HPDE6-E6E7 (cell line): ENCODE results near the gene MEN1.

Experiments used
- DNase-seq: peaks from one replicate; pipeline ENCODE4 v3.0.0; 2011; ENCODE audit warnings: missing footprints; ENCODE audit errors: extremely low spot score

Gene MEN1

DNA sequence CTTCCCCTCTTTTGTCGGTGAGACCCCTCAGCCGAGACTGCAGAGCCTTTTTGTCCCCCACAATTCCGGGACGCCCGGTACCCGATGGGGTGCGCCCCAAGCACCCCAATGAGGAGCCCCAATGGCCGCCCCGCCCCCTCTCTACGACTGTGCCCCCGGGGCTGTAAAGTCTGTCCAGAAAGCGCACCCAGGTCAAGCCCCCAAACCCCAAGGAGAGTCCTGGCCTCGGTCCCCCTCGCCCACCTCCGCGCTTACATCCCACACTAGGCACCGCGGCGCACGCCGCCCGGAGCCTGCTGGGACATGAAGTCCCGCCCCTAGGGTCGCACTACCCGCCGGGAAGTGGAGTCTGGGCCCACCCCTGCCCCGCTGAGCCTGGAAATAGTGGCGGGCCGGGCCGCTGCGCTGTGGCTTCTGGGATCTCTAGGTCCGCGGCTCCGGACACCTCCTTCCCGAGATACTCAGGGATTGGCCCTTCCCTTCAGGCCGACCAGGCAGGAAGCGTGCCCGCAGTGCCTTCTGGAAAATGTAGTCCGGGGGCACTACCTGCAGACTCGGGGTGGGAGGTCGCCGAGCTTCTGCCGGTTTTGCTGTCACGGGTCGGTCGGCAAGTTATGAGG is at the start of gene MEN1:
MEN1 (minus strand) TSS at position 281 of the 620 bp plus-strand sequence. CDS start 442 bp downstream, outside the sequence.
- peak; percentile 96 for DNase-seq

- DNase-seq: no peak
These were observed 49.4 kb upstream of the MEN1 start for GRCh38 chr11:64859542-64860414.

DNA sequence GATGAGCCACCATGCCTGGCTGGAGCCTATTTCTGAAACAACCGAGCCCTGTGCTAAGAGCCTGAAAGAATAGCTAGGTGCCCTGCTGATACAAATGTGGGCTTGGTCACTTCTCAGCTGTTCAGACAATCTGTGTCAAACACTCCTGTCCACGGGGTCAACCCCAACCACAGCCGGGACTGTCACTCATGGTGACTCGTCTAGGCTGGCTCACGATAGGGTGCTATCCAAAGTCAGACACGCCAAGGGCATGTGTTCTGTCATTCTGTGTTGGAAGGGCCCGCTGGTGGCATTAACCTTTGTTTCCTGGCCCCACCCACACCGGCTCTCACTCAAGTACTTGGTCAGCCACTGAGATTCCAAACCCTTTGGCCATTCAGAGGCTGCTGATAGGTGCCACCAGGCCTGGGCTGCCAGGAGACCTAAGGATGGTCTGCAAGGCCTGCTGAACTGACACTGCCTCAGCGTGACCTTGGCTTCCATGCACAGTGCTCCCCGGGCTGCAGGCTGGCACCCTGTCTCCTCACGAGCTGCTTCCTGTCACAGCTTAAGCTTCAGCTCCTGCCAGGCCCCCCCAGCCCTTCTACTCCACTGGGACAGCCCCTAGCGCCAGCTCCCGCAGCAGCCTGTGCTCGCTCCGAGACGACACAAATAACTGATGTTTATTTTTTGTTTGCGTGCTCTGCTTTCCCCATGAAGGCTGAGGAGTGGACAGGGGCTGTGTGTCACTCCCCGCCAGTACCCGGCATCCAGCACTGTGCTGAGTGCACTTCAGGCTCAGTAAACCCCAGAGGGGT is 48.3 kb upstream of the MEN1 start:
- DNase-seq: no peak

- DNase-seq: no peak
These were observed 47.1 kb upstream of the MEN1 start for GRCh38 chr11:64857485-64857884.

DNA sequence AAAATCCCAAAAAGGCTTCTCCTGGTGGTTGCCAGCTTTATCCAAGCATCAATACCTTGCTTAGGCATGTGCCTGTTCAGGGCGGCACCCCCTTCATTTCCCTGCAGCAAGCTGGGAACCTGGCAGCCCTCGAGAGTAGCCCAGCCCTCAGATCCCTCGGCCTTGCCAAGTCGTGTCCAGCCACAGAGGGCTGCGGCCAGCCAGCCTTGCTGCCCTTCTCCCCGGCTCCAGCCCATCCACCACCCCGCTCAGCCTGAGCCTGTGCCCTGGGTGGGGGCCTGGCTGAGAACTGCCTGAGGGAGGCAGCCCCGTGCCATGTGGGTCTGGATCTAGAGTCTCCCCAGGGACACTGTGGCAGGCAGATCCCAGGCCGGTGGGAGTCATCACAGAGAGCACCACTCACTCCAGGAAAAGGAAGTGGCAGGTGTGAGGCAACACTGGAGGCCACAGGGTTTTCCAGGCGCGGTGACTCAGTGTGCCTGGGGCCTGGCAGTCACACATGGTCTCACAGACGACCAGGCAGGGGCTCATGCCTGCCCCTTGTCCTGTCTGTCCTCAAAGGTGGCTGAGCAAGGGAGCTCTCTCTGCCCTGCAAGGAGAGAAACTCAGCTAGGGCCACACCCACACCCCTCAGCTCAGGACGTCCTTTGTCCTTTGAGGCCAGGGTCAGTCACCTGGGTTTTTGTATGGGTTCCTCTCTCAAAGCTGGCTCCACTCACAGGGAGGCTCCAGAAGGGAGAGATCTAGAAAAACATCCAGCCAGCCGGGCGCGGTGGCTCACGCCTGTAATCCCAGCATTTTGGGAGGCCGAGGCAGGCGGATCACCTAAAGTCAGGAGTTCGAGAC is 46.3 kb upstream of the MEN1 start:
- DNase-seq: peak; percentile 95

- no peak for DNase-seq
These were observed 45.4 kb upstream of the MEN1 start for GRCh38 chr11:64855596-64856304.

DNA sequence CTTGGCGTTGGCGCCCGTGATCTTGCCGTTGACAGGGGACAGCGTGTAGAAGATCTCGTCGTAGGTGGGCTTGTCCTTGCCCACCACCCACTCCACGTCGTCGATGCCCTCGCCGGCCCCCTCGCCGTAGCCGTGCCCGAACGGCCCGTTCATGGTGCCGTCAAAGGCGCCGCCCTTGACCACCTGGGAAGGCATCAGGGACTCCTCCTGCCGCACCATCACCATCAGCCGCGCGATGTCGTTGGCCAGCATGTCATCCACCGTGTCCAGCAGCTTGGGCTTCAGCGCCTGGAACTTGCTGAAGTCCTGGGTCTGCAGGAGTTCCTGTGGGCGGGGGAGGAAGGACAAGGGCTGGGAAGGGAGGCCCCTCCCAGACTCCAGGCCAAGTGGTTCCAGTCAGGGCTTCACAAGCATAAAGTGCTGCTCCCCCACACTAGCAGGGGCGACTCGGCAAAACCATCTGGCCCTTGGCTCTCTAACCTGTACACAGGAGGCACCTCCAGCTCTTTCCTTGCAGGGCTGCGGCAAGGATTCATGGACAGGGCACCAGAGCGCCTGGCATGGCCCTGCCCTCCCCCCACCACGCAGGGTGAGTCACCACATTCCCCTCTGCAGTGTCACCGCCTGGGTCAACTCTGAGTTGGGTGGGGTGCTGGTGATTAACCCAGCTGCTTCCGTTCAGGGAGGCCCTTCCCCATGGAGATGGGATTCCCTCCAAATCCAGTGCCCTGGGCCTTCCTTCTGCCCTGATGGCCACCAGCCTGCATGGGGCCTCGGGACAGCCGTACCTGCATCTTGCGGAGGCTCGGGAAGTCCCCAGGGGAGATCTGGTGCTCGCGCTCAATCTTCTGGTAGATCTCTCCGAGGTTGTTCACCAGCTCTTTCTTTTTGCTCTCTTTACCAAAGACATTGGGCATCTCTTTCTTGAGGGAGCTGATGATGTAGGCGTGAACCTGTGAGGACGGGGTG is 44.5 kb upstream of the MEN1 start:
- peak; percentile 93 for DNase-seq

DNA sequence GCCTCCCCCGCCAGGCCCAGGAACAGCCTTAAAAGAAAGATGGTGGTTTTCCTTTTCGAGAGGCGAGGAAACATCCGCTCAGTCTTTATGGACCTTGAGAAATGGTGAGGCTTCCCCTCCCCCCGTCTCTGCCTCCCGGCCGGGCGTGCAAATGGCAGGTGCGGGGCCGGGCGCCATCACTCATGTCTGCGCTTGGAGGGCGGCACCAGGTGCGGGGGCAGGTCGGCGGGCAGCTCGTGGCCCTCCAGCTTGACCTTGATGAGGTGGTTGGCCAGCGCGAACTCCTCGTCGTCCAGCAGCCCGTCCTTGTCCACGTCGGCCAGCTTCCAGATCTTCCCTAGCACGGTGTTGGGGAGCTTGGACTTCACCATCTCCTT is 43.8 kb upstream of the MEN1 start:
- DNase-seq: no peak

GRCh38 chr11:64853709-64854108 is 43.4 kb upstream of the MEN1 start:
- no peak for DNase-seq

- DNase-seq: no peak
These were observed 42.6 kb upstream of the MEN1 start for GRCh38 chr11:64852804-64853509.

DNA sequence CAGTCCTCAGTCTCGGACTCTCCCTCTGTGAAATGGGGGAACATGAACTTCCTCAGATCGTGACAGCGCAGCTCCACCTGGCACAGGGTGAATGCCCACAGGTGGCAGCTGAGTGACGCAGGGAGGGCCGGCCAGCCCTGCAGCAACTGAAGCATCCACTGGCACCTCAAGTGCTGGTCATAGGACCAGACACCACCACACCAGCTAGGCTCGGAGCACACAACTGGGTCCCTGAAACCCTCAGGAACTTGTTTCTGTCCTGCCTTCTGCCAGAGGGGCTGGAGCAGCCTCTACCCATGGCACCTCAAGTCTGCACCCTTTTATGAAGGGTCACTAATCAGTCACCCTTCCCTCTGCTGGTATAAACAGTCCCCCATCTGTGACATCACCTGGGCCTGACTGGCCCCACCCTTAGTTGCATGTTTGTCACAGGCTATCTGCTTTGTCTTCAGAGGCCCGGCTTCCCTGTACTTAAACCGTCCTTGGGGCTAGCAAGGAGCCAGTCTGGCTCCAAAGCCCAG is 41.5 kb upstream of the MEN1 start:
- DNase-seq: no peak

- DNase-seq: no peak
These were observed 40.7 kb upstream of the MEN1 start for GRCh38 chr11:64850979-64851567.

GRCh38 chr11:64849598-64850356 is 39.4 kb upstream of the MEN1 start:
- DNase-seq: no peak

DNA sequence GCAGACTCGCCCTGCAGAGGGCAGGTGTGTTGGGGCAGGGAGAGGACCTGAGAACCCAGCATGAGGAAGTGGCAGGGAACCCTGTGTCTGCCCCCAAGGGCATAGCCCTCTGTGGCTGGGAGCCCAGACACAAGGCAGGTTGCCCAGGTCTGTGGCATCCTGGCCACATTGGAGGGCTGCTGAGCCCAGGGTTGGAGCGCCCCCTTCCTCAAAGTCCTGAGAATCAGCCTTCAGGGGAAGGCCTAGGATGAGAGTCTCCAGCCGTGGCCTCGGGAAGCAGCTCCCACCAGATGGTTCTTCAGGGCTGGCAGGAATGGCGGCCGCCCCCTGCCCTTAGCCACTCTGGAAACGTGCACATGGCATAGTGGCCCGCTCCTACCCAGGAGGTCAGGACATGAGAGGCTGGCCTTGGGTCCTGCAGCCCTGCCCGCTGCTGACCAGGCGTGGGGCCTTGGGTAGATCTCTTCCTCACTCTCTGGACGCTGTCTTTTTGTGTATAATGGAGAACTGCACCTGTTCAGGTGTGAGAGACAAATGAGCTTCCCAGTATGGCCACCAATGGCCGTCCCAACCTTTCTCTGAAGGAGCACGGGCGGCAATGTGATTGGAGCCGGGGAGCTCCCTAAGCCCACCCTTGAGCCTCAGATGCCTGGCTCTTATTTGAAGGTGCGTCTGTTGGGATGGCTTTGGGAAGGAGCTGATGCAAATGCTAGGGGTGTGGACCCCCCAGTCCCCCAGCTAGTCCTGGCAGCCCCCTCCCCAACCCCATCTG is 38.7 kb upstream of the MEN1 start:
- no peak for DNase-seq

DNA sequence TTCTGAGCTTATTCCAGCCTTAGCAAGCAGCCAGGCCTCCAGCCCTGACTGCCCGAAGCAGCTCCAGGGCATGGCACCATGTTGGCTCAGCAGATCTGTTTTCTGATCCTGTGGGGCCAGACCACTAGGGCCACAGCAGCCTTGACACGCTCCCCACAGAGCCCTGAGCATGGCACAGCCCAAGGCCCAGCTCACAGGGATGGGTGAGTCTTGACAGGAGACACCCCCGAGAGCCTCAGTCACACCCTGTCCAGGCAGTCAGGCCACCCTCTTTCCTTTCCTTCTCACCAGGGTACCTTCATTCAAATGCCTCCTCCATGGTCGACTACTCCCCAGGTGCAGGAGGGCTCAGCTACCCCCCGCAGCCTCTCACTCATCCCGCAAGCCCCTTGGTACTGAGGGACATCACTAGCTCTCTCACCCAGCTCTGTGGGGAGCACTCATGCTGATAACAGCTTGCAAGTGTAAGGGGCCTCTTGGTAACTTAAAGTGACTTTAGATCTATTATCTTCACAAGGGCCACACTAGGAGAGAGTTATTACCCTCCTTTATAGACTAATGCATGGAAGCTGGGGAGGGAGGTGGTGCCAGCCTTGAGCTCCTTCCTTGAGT is 38.0 kb upstream of the MEN1 start:
- DNase-seq: no peak

GRCh38 chr11:64846998-64847666 is 36.8 kb upstream of the MEN1 start:
- DNase-seq: peak; percentile 80
